ENCODE measurements around the gene E4F1.

E4F1 gene

GRCh38 chr16:2284797-2285576, 61.6 kb downstream of the E4F1 start:
- H3K27ac ChIP-seq, result no peak overlapping the region
- TF ChIP-seq ZFX (IDR thresholded peaks at IDR 0.05; ENCODE audit: borderline replicate concordance), result no peak
- TF ChIP-seq CTCF (IDR thresholded peaks at IDR 0.05), result no peak

Measured in 22Rv1 (cell line).